CD4-positive, alpha-beta memory T cell (primary cell): Measurements from ENCODE around the gene PRSS12. TPM values are rescaled to one million over a fixed set of nuclear protein-coding genes. Genes with fewer than 3 reads are reported as not detected.
A peak's percentile ranks its signal among the peaks of the same experiment; 100 is the strongest.

Experiments
- CTCF ChIA-PET: fragments of 350-600 bp; sonication (Branson Sonifier 250); formaldehyde crosslinking; loops from one replicate; lab custom pipeline; 2021; ENCODE audit warnings: inconsistent platforms; ENCODE audit not compliant: partially characterized antibody; lab: Charles Lee
- POLR2A ChIA-PET: fragments of 350-600 bp; sonication (Branson Sonifier 250); formaldehyde crosslinking; loops from one replicate; lab custom pipeline; 2021; ENCODE audit not compliant: partially characterized antibody; lab: Charles Lee
- DNase-seq, 5 donors: peaks; one replicate each; pipeline versions ENCODE4 v3.0.0 to v3.0.0-alpha.2; 2020 to 2022; ENCODE audit warnings: mixed read lengths in 1 of 5
- H3K27ac ChIP-seq: one replicate; pipeline ENCODE4 v1.7.0; 2013; ENCODE audit warnings: low read depth, low read length
- H3K27me3 ChIP-seq: 2 replicates; pipeline ENCODE4 v1.7.0; 2013; ENCODE audit warnings: mild to moderate bottlenecking, low read length, moderate library complexity; ENCODE audit not compliant: insufficient read depth
- H3K36me3 ChIP-seq: 2 replicates; pipeline ENCODE4 v1.7.0; 2013; ENCODE audit warnings: mild to moderate bottlenecking, low read length, moderate library complexity; ENCODE audit not compliant: insufficient read depth
- H3K4me1 ChIP-seq: 2 replicates; pipeline ENCODE4 v1.7.0; 2013; ENCODE audit warnings: mild to moderate bottlenecking, low read length, moderate library complexity; ENCODE audit not compliant: insufficient read depth
- H3K4me3 ChIP-seq, 2 donors: one replicate each; pipeline ENCODE4 v1.7.0; 2013; ENCODE audit warnings: low read length in 2 of 2, mild to moderate bottlenecking in 1 of 2
- H3K9me3 ChIP-seq, 2 donors: one replicate each; pipeline ENCODE4 v1.7.0; 2013; ENCODE audit warnings: low read length in 2 of 2, control low read depth in 1 of 2; ENCODE audit not compliant: control insufficient read depth in 1 of 2
- H3K27ac Mint-ChIP-seq, 7 donors: one replicate each; pipeline ENCODE4 v1.8.0; 2020 to 2021; ENCODE audit warnings: mixed read lengths in 7 of 7, mild to moderate bottlenecking in 6 of 7, inconsistent platforms in 3 of 7, moderate library complexity in 3 of 7
- H3K27me3 Mint-ChIP-seq, 2 donors: one replicate each; pipeline ENCODE4 v1.8.0; 2020 to 2021; ENCODE audit warnings: mixed read lengths in 2 of 2
- H3K36me3 Mint-ChIP-seq, 2 donors: one replicate each; pipeline ENCODE4 v1.8.0; 2020 to 2021; ENCODE audit warnings: mixed read lengths in 2 of 2, inconsistent platforms in 1 of 2, mild to moderate bottlenecking in 1 of 2
- H3K4me1 Mint-ChIP-seq, 4 donors: one replicate each; pipeline ENCODE4 v1.8.0; 2020 to 2021; ENCODE audit warnings: mixed read lengths in 4 of 4, mild to moderate bottlenecking in 1 of 4
- H3K4me3 Mint-ChIP-seq, 8 donors: one replicate each; pipeline ENCODE4 v1.8.0; 2020 to 2021; ENCODE audit warnings: mixed read lengths in 8 of 8, mild to moderate bottlenecking in 7 of 8, moderate library complexity in 6 of 8, inconsistent platforms in 3 of 8
- H3K9me3 Mint-ChIP-seq, 8 donors: one replicate each; pipeline ENCODE4 v1.8.0; 2020 to 2021; ENCODE audit warnings: mixed read lengths in 8 of 8, mild to moderate bottlenecking in 5 of 8, inconsistent platforms in 3 of 8, moderate library complexity in 1 of 8
- intact Hi-C: fragments of 100-400 bp; cut with micrococcal nuclease; formaldehyde crosslinking; loops from one replicate; pipeline ENCODE4 v1.15.1; 2023
- polyA plus RNA-seq, 2 donors: library from polyadenylated mRNA; unstranded; fragments of 300-500 nt; fragmentation: Illumina TruSeq; gene quantifications; one replicate each; pipeline ENCODE4 v1.2.3, GENCODE V29; 2021
- total RNA-seq, 2 experiments: library from RNA; stranded (reverse); gene quantifications; one replicate each; pipeline ENCODE4 v1.2.3, GENCODE V29; 2021

Gene PRSS12
- total and polyA plus RNA-seq, 4 experiments from 2014 or later: 0.03 TPM; not detected in 3

GRCh38 chr4:118286685-118287084, 66.1 kb downstream of the PRSS12 start:
- H3K27ac Mint-ChIP-seq: no peak overlapping the region
- H3K9me3 ChIP-seq: no peaks in the 10 kb centered on the region
- H3K9me3 Mint-ChIP-seq: no peaks in the 10 kb centered on the region
- peaks cover 4% of the 10 kb centered on the region for H3K36me3 ChIP-seq
- H3K27ac ChIP-seq: no peak overlapping the region
- no peak overlapping the region for H3K4me3 Mint-ChIP-seq
- peaks cover 9% of the 10 kb centered on the region for H3K4me1 ChIP-seq
- H3K4me3 ChIP-seq: no peak overlapping the region
- H3K4me1 Mint-ChIP-seq: peaks cover 6 to 17% (median 10%) of the 10 kb centered on the region in 4 donors
- H3K27me3 Mint-ChIP-seq: no peaks in the 10 kb centered on the region
- DNase-seq: no peak
- peaks cover 30% of the 10 kb centered on the region in 2 donors for H3K36me3 Mint-ChIP-seq
- H3K27me3 ChIP-seq: no peaks in the 10 kb centered on the region
- intact Hi-C loops: no loop called here
- POLR2A ChIA-PET: no interaction called here
- CTCF ChIA-PET: no interaction called here

DNA sequence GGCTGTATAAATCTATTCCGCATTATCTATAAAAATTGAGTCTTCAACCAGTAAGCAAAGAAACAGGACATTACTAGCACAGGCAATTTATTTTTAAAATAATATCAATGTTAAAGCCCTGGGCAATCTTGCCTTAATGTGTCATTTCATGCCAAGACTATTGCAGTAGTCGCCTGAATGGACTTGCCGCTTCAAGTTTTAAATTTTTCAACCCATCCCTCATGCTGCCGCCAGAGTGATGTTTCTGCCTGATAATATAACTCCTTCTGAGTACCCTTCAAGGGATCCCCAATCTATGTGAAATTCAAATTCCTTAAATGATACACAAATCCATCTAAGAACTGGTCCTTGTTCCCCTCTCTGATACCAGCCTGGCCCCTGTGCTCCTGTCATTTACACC, 66.9 kb downstream of the PRSS12 start:
- Mint-ChIP-seq H3K27me3 (no peaks in the 10 kb centered on the region), H3K4me1 (peaks cover 9 to 24% (median 16%) of the 10 kb centered on the region in 4 donors), H3K27ac (no peak overlapping the region), H3K9me3 (no peaks in the 10 kb centered on the region), H3K4me3 (no peak overlapping the region), H3K36me3 (peaks cover 32 to 38% of the 10 kb centered on the region in 2 donors)
- CTCF ChIA-PET: no interaction called here
- POLR2A ChIA-PET: no interaction called here
- Histone ChIP-seq H3K36me3 (peaks cover 5% of the 10 kb centered on the region), H3K27me3 (no peaks in the 10 kb centered on the region), H3K9me3 (no peaks in the 10 kb centered on the region), H3K4me1 (peaks cover 16% of the 10 kb centered on the region), H3K27ac (no peak overlapping the region), H3K4me3 (no peak overlapping the region)
- intact Hi-C loops: no loop called here
- no peak for DNase-seq

- peaks cover 5% of the 10 kb centered on the region for H3K36me3 ChIP-seq
- H3K27ac ChIP-seq: no peak overlapping the region
- H3K4me3 Mint-ChIP-seq: no peak overlapping the region
- no peak overlapping the region for H3K4me3 ChIP-seq
- peaks cover 17 to 42% (median 28%) of the 10 kb centered on the region in 4 donors for H3K4me1 Mint-ChIP-seq
- H3K9me3 Mint-ChIP-seq: no peaks in the 10 kb centered on the region
- H3K4me1 ChIP-seq: peaks cover 31% of the 10 kb centered on the region
- H3K36me3 Mint-ChIP-seq: peaks cover 39 to 46% of the 10 kb centered on the region in 2 donors
- ChIA-PET CTCF (no interaction called here), POLR2A (no interaction called here)
- H3K27me3 Mint-ChIP-seq: no peaks in the 10 kb centered on the region
- intact Hi-C loops: no loop called here
- H3K27ac Mint-ChIP-seq: no peak overlapping the region
- no peak for DNase-seq
- no peaks in the 10 kb centered on the region for H3K9me3 ChIP-seq
- no peaks in the 10 kb centered on the region for H3K27me3 ChIP-seq
Observed at GRCh38 chr4:118284169-118284568, 68.6 kb downstream of the PRSS12 start.

DNA sequence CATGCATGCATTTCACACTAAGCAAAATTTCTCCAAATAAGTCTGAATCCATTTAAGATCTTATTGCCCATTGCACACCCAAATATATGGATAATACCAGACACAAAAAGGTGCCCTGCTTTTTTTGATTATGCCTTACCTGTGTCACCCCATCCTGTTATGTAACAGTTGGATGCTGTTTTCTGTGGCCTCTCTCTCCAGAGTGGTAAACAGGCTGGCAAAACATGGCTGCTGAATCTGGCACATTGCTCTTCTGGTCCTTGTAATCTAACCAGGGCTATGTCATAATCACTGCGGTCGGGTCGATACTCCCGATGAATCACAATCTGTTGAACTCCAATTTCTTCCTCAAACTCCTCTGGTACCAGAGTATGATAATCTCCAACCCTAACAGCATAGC, 70.1 kb downstream of the PRSS12 start:
- H3K36me3 ChIP-seq: peaks cover 5% of the 10 kb centered on the region
- POLR2A ChIA-PET: no interaction called here
- H3K9me3 Mint-ChIP-seq: no peaks in the 10 kb centered on the region

DNA sequence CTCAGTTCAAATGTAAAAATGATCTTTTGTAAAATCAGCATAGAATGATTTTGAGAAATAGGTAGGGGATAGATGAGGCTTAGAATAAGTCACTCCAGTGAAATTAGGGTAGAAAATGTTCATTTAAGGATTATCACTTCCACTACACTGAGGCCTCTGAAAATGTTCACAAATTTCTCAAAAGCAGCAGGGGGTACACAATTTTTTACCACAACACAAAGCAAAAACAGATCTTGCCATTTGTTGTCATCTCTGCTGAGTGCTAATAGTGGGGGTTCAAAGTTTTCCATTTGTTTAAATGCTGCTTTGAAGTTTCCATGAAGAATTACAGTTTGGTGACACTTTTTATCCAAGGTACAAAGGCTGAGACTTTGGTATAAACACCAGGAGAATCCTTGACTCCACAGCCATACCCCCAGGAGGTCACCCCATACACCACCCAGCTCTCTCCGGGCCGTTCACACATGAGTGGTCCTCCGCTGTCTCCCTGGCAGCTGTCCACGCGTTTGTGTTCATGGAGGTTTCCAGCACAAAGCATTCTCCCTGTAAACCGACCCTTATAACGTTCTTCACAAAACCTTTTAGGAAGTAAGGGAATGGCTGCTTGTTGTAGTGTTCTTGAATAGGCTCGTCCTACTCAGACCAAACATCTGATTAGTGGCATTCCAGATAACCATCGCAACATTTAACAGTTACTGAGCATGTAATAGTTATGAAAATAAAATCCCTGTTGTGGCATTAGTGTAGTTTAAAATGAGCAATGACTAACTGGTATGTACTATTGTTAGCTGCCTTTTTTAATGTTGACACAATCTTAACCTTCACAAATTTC, 71.0 kb downstream of the PRSS12 start:
- intact Hi-C loops: loop anchor here (1.0 kb wide), 1 partner anchor 70 kb away; no protein-coding TSS in a partner anchor
- no peak for DNase-seq
- Histone ChIP-seq H3K4me1 (peaks cover 37% of the 10 kb centered on the region), H3K27me3 (no peaks in the 10 kb centered on the region), H3K9me3 (no peaks in the 10 kb centered on the region), H3K27ac (no peak overlapping the region), H3K4me3 (no peak overlapping the region), H3K36me3 (peaks cover 5% of the 10 kb centered on the region)
- Mint-ChIP-seq H3K4me3 (peak overlapping the region in 2 of 8 donors; percentile 38 to 96), H3K4me1 (peaks cover 22 to 60% (median 41%) of the 10 kb centered on the region in 4 donors), H3K27ac (peak overlapping the region in 5 of 7 donors; percentile 40 to 94 (median 69)), H3K36me3 (peaks cover 39 to 54% of the 10 kb centered on the region in 2 donors), H3K27me3 (no peaks in the 10 kb centered on the region), H3K9me3 (no peaks in the 10 kb centered on the region)
- CTCF ChIA-PET: interaction anchor here (1.3 to 1.4 kb wide), 2 partner anchors 11 to 71 kb away, joined by 5 to 6 read pairs; partner anchors contain the start of gene PRSS12
- POLR2A ChIA-PET: no interaction called here

More for the DNA sequence above, 70.1 kb downstream of the PRSS12 start:
- CTCF ChIA-PET: no interaction called here
- Mint-ChIP-seq H3K36me3 (peaks cover 39 to 54% of the 10 kb centered on the region in 2 donors), H3K4me3 (peak overlapping the region in 1 of 8 donors; percentile 8), H3K27ac (peak overlapping the region in 6 of 7 donors; percentile 23 to 77 (median 58)), H3K27me3 (no peaks in the 10 kb centered on the region), H3K4me1 (peaks cover 21 to 57% (median 37%) of the 10 kb centered on the region in 4 donors)
- no peak overlapping the region for H3K27ac ChIP-seq
- H3K27me3 ChIP-seq: no peaks in the 10 kb centered on the region
- intact Hi-C loops: no loop called here
- DNase-seq: no peak
- no peaks in the 10 kb centered on the region for H3K9me3 ChIP-seq
- H3K4me3 ChIP-seq: no peak overlapping the region
- peaks cover 34% of the 10 kb centered on the region for H3K4me1 ChIP-seq

GRCh38 chr4:118280501-118281218, 72.1 kb downstream of the PRSS12 start:
- peak overlapping the region; percentile 13 to 94 (median 68) for H3K27ac Mint-ChIP-seq
- peaks cover 37% of the 10 kb centered on the region for H3K4me1 ChIP-seq
- peaks cover 30 to 49% of the 10 kb centered on the region in 2 donors for H3K36me3 Mint-ChIP-seq
- peaks cover 5% of the 10 kb centered on the region for H3K36me3 ChIP-seq
- no peaks in the 10 kb centered on the region for H3K9me3 ChIP-seq
- H3K4me1 Mint-ChIP-seq: peaks cover 22 to 57% (median 40%) of the 10 kb centered on the region in 4 donors
- CTCF ChIA-PET: interaction anchor here (1.3 to 1.4 kb wide), 2 partner anchors 10 to 73 kb away, joined by 5 to 6 read pairs; partner anchors contain the start of gene PRSS12
- no peaks in the 10 kb centered on the region for H3K27me3 Mint-ChIP-seq
- H3K27me3 ChIP-seq: no peaks in the 10 kb centered on the region
- POLR2A ChIA-PET: interaction anchor here (0.8 kb wide), 2 partner anchors 72 to 311 kb away, joined by 3 to 4 read pairs; partner anchors contain the start of gene PRSS12
- no peak overlapping the region for H3K4me3 ChIP-seq
- peak overlapping the region; percentile 96 for H3K27ac ChIP-seq
- peak overlapping the region; percentile 25 to 99 (median 60) for H3K4me3 Mint-ChIP-seq
- intact Hi-C loops: loop anchor here (1.0 kb wide), 1 partner anchor 72 kb away; no protein-coding TSS in a partner anchor
- H3K9me3 Mint-ChIP-seq: no peaks in the 10 kb centered on the region
- DNase-seq: peak; percentile 39 to 55 (median 51)
